GF-D8 (cell line): ENCODE results near the gene NOL7.

ENCODE experiments used
- DNase-seq: peaks from one replicate; lab custom pipeline; 2025; lab: John Stamatoyannopoulos, UW

NOL7 gene

DNA sequence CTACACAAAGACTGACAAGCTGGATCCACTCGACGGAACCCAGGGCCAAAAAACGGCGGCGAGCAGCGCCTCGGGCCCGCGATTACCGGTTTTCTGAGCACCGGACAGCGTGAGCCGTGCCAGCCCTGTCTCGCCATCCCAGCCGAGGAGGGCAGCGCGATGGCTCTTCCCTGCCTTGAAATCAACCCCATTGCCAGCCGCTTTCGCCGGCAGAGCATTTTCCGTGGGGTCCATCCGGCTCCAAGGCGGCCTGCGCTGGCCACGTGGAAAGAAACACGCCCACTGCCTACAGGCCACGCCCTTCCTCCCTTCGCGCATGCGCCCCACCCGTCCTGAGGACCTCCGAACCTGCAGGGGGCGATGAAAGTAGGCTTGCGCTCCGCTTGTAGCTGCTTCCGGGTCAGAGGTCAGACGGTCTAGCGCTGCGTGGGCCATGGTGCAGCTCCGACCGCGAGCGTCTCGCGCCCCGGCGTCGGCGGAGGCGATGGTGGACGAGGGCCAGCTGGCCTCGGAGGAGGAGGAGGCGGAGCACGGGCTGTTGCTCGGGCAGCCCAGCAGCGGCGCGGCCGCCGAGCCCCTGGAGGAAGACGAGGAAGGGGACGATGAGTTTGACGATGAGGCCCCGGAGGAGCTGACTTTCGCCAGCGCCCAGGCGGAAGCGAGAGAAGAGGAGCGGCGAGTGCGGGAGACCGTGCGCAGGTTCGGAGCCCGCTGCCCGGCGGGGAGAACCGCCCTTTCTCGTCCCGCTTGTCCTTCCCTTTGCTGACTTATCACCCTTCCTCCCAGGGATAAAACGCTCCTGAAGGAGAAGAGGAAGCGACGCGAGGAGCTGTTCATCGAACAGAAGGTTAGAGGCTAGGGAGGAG, at the start of gene NOL7:
Gene NOL7, plus strand, starts transcription at position 410 of the 866 bp plus-strand sequence. Its CDS starts 24 bp downstream, at position 434.
- peak; percentile 90 for DNase-seq

DNA sequence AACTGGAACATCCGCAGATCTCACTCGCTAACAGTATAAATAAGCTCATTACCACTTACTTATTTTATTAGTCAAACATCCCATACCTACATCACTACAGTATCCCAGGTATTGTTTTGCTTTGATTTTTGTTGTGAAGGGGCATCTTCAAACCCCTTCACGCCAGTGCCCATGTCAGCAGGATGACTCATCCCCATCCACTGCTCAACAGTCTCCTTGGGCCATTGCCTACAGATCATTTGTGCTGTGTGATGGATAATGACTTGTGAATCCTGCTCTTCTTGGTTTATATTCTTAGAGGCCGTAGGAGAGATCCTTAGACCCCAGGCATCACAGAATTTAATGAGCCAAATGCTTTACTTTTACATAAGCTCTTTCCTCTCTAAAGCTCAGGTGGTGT, 49.2 kb upstream of the NOL7 start:
- DNase-seq, result no peak

DNA sequence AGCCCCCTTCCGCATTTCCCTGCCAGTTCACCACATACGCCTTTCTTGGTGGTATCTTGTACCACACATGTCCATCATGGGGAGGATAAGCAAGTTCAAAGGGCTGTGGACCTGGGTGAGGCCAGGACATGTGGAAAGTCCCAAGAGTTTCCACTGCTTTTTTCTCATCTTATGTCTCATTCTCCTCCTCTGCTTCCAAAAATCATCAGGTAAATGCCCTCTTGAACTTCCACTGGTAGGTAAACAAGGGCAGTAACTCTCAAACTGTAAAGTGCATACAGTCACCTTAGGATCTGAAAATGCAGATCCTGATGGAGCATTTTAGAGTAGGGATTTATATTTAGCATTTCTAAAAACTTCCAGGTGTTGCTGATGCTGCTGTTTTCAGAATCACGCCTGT, 48.6 kb upstream of the NOL7 start:
- no peak for DNase-seq

DNA sequence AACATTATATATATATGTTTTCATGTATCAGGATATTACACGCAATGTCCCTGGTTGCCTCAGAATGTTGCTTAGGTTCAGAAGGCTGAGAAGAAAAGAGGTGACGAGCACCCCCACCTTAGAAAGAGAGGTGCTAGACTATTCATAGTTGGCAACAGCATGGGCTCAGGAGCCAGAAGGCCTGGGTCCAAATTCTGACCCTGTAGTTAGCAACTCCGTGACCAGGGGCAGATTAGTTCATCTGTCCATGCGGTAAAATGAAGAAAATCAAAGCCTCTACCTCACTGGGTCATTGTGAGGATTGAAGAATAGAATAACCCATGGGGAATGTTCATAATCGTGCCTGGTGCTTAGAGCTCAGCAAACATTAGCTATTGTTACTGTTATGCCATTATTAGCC, 46.2 kb upstream of the NOL7 start:
- no peak for DNase-seq

DNA sequence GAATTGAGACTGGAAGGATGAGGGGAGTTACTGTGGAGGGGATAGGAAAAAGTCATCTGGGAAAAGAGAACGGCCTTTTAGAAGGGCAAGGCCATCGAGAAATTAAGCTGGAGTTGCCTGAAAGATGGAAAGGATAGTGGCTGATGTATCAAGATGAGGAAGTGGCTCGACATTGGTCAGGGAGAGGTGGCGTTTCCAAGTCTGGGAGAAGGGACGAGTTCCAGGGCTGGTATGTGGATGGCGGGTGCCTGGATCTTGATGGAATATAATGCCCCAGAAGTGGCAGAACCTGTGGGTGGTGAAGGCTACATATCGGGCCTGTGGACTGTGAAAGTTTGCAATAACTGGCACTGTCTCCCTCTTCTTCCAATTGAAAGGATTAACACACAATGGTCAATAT, 42.9 kb upstream of the NOL7 start:
- DNase-seq, result no peak

DNA sequence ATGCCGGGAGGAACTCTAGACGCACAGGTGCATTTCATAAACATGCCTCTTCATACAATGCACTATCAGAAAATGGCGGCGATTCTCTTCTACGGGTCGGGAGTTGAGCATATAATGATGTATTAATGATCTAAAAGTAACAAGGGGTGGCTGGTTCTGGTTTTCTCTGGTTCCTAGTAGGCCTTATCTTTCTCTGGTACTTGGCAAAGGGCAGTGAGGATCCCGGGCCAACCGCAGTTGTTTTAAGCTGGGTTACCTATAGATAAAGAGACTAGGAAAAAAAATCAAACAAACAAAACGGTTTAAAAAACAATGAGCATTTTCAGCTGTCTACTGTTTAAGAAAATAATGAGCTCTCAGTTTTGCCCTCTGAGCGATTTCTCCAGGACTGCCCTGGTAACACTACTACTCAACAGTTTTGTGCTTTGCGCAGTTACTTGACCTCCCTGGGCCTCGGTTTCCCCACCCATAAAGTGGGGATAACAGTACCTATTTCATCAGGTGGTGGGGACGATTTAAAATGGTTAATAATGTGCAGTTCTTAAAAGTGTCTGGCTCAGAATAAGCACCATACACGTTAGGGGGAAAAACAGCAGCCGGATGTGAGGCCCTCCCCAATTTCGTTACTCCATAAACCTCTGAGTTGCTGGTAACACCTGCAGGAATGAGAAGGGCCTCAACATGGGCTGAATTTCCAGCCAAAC, 42.0 kb upstream of the NOL7 start:
- DNase-seq, result no peak

DNA sequence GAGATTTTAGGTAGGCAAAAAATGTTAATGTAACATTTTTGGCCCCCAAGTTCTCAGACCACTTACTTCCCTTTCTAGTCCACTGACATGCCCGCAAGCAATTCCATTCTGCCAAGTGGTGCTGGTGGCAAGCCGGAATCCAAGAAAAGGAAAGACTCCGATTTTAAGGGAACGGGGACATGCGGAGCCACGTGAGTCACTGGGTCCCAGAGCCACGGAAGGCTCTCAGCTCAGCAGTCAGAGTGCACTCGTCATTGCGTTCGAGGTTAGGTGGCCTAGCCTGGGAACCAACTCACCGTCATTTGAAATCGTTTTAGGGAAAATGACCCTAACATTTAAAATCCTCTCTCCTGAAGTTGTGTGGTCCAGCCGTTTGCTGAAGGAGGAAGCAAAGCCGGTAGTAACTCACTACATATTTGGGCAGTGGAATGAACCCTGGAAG, 41.4 kb upstream of the NOL7 start:
- DNase-seq, result no peak

DNA sequence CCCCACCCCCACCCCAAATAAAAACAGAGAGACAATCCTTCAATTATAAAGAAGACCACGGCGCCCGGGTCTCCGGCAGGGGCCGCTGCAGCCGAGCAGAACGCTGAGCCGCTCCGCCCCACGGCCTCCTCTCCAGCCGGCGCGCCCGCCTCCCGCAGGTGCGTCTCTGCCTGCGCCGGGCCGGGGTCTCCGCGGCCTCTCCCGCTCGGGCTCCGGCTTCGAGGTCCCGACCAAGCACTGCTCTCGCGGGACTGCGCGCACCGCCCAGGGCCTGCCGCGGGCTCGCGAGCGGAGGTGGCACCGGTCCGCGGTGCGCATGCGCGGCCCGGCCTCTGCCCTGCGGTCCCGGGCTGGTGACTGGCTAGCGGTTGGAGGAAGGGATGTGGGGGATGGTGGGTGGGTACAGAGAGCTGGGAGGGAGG, 41.0 kb upstream of the NOL7 start:
- peak; percentile 84 for DNase-seq

DNA sequence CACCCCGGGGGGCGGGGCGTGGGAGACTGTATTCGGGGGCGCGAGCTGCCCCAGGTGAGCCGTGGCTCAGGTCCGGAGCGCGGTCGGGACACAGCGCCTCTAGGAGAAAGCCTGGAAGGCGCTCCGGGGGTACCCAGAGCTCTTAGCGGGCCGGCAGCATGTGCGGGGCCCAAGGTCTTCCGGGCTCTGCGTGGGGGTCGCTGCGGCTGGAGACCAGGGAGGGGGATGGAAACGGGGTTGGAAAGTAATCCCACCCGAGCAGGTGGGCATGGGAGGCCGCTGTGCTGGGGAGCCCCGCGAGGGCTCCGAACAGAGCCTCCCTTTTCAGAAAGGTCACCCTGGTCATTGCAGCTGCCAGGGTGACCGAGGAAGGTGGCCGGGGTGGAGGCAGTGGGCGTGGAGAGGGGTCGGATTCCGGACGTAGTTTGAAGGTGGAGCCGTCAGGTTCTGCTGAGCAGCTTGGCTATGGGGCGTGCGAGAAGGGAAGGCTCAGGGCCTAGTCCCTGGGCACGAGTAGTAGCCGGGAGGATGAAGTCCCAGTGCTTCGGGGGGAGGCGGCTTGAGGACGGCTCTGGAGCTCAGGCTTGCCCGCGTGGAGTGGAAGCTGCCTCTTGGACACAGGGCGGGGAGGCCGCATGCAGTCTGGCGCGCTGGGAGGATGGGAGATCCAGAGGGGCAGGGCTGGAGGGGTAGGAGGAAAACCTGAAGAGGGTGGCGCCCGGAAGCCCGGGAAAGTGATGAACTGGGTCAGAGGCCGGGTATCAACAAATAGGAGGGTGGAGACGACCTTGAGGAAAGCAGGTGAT, 40.4 kb upstream of the NOL7 start, which contains the start of gene SIRT5:
Gene SIRT5, plus strand, starts transcription at position 31 of the 806 bp plus-strand sequence. CDS start 9,510 bp downstream, outside the sequence.
- DNase-seq, result peak; percentile 69

DNA sequence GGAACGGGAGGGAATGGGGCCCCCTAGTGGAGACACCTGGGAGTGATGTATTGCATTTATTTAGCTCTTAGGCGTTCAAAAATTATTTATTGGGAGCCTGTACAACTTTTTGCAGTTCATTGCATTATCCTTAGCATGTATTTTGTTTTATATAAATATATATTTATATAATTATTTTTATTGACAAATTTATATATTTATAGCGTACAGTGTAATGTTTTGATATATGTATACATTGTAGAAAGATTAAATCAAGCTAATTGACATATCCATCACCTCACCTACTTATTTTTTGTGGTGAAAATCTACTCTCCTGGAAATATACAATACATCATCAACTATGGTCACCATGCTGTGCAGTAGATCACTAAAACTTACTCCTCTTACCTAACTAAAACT, 39.8 kb upstream of the NOL7 start:
- DNase-seq, result no peak

DNA sequence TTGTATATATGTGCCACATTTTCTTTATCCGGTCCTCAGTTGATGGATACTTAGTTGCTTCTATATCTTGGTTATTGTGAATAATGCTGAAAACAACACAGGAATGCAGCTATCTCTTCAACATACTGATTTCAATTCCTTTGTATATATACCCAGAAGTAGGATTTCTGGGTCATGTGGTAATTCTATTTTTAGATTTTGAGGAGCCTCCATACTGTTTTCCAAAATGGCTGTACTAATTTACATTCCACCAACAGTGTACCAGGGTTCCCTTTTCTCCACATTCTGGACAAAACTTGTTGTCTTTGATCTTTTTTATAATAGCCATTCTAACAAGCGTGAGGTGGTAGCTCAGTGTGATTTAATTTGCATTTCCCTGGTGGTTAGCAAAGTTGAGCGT, 39.1 kb upstream of the NOL7 start:
- DNase-seq, result no peak

DNA sequence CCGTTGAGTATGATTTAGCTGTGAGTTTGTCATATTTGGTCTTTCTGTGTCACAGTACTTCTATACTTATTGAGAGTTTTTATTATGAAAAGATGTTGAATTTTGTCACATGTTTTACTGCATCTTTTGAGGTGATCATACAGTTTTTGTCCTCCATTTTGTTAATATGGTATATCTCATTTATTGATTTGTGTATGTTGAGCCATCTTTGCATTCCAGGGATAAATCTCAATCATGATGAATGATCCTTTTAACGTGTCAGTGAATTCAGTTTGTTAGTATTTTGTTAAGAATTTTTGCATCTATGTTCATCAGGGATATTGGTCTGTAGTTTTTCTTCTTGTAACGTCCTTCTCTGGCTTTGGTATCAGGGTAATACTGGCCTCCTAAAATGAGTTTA, 37.2 kb upstream of the NOL7 start:
- DNase-seq, result no peak

DNA sequence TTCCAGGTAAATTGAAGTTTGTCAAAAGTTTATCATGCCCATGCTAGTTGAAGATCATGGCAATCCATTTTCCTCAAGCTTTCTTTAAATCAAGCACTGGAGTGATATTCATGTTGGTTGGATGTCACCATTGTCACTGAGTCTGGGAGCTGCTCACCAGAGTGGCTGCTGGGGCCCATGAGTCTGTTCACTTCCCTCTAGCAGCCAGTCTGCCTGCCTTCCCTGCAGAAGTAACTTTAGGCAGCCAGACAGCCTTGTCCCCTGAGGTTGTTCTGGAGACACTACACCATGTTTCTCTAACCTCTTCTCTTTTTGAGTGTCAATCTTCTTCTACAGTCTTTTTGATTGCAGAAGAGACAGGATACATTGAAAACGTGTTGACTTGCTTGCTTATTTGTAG, 35.2 kb upstream of the NOL7 start:
- no peak for DNase-seq

DNA sequence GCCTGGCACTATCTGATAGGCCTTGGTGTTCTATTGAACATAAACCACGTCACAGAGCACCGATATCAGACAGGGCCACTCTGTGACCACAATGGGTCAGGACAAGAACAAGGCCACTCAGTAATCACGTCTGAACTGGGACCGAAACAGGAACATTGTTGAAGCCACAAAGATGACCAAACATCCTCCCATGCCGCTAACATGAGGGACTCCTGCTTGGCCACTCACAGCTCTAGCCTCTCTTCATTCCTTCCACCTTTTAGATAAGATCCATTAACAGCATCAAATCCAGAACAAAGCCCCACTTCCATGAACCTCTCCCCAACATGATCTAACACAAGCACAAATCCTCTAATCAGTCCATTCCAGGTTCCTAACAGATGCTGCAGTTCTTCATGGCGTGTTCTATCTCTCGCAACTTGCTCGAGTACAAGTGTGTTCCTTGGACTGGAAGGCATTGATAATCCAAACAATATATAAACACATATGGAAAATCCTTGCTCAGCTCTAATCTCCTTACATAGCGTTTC, 33.4 kb upstream of the NOL7 start:
- no peak for DNase-seq

DNA sequence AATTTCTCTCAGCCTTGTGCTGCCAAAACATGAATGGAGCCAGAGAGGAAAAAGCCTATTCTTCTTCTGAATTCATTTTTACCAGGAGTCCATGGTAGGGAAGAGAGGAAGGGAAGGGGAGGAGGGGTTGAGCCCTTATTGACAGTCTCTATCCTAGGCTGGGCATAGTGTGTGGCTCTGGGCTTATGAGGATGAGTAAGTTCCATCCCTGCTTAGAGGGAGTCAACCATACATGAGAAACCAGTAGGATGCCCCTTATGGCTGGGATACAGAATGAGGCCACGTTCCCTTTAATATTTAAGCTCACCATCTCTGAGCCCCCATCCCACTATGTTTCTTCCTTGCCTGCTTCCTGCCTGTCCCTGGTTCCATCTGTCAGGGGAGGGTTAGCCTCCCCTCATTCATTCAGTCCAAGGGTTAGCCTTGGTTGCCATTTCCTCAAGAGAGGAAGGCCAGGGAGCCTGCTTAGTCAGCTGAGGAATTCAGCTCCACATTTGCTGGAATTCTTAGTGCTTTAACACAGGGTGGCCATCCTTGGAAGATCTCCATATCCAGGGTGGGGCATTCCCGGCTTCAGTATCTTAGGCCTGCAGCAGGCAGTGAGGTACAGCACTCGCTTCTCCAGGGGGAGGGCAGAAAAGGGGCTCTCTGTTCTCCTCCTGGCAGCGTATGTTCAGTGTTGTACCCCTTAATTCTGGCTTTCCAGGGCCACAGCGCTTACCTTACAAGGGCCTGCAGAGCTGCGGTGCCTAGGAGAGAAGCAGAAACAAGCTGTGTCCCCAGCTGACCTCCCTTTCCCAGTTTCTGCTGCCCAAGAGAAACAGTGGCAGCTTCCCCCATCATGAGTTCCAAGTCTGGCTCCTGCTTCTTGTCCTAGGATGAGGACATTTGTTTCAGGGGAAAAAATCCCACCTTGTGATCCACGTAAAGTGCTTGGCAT, 28.3 kb upstream of the NOL7 start:
- no peak for DNase-seq

DNA sequence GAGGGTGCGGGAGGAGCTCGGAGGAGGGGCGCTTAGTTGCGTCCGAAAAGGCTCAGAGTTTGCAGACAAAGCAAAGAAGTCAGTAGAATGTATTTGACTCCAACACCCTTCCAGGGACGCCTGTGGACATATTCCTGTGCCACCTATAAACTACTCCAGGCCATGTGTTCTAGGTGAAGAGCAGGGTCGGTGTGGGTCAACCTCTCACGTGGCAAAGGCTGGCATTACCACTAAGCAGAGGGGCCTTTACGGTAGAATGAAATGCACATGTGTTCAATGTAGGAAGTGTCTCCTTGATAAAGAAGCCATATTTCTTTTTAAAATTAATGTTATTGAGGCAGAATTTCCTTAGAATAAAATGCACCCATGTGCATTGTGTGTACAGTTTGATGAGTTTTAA, 25.3 kb upstream of the NOL7 start:
- DNase-seq, result no peak

DNA sequence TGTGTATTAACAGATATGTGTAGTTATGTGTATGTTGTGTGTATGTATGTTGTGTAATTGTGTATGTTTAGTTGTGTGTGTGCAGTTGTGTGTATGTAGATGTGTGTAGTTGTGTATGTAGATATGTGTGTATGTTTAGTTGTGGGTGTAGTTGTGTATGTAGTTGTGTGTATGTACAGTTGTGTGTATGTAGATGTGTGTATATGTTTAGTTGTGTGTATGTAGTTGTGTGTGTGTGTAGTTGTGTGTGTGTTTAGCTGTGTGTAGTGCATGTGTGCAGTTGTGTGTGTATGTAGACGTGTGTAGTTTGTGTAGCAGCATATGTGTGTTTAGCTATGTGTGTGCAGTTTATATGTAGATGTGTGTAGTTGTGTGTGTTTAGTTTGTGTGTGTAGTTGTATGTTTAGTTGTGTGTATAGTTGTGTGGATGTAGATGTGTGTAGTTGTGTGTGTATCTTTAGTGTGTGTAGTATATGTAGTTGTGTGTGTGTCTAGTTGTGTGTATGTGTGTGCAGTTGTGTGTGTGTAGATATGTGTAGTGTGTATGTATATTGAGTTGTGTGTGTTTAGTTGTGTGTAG, 24.5 kb upstream of the NOL7 start:
- DNase-seq, result no peak

DNA sequence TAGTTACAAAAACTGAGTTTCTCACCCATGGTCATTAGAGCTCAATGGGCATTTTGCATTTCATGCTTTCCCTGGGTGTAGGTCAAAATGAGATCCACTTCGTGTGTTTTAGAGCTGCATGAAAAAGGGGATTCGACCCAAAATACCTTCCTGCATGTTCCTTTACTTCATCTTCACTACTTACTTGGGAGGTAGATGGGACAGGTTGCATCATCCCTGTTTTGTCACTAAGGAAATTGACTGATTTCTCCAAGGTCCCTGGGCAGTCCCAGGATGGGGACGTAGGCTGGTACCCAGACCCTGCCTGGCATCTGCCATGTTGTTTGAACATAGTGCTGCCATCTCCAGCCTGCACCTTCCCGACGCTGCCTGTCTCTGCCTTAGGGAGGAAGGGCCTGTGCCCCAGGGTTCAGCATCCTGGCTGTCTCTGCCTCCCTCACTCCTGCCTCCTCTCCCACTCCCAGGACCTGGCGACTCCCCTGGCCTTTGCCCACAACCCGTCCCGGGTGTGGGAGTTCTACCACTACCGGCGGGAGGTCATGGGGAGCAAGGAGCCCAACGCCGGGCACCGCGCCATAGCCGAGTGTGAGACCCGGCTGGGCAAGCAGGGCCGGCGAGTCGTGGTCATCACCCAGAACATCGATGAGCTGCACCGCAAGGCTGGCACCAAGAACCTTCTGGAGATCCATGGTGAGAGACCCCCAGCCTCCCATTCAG, 23.8 kb upstream of the NOL7 start:
- no peak for DNase-seq

DNA sequence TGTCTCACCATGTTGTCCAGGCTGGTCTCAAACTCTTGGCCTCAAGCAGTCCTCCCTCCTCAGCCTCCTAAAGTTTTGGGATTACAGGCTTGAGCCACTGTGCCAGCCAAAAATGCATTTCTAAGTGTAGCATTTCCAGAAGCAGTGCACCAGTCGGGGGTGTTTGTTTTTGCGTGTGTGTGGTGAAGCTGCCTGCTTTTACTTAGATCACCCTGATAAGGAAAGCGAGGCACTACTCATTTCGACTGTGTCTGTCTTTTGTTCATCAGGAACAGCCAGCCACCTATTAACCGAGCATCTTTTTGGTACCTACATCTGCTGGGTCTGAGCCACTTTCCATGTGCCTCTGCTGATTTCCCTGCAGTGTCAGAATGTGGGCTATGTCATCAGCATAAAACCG, 22.0 kb upstream of the NOL7 start:
- DNase-seq, result no peak

DNA sequence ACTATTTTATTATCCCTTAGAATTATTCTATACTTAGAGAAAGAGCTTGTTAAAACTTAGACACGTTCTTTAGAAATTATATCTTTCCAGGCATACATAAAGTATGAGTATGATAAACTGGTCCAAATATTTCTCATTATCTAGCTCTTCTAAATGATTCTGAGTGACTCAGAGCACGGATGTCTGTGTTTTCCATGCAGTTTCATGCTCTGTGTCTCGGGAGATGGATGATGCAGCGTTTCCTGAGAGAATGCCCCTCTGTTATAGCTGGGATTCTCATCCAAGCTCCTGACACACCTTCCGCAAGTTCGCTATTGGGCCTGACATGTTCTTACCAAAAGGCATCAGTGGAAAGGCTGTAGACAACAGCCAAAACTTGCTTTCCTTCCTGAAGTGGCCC, 21.4 kb upstream of the NOL7 start:
- DNase-seq, result no peak
